ENCODE data around the gene ATG16L1.

ATG16L1 gene

DNA sequence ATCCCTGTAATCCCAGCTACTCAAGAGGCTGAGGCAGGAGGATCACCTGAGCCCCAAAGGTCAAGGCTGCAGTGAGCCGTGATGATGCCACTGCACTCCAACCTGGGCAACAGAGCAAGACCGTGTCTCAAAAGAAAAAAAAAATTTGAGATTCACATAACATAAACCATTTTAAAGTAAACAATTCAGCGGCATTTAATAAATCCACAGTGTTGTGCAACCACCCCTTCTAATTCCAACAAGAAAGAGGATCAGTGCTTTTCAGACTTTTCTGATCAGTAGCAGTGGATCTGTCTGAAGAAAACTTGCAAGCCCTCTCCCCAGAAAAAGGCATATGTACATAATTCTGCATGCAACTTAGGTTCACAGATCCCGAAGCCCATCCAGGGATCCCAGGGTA, 48.9 kb downstream of the ATG16L1 start:
- TF ChIP-seq, protein P1, sequence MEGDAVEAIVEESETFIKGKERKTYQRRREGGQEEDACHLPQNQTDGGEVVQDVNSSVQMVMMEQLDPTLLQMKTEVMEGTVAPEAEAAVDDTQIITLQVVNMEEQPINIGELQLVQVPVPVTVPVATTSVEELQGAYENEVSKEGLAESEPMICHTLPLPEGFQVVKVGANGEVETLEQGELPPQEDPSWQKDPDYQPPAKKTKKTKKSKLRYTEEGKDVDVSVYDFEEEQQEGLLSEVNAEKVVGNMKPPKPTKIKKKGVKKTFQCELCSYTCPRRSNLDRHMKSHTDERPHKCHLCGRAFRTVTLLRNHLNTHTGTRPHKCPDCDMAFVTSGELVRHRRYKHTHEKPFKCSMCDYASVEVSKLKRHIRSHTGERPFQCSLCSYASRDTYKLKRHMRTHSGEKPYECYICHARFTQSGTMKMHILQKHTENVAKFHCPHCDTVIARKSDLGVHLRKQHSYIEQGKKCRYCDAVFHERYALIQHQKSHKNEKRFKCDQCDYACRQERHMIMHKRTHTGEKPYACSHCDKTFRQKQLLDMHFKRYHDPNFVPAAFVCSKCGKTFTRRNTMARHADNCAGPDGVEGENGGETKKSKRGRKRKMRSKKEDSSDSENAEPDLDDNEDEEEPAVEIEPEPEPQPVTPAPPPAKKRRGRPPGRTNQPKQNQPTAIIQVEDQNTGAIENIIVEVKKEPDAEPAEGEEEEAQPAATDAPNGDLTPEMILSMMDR (conservative IDR thresholded peaks at IDR 0.05; ENCODE audit: low read depth, low read length), result no peak
- no peak for DNase-seq (ENCODE audit: low read depth)
- no peak overlapping the region for H3K4me3 ChIP-seq (ENCODE audit: low read depth, low read length)

DNA sequence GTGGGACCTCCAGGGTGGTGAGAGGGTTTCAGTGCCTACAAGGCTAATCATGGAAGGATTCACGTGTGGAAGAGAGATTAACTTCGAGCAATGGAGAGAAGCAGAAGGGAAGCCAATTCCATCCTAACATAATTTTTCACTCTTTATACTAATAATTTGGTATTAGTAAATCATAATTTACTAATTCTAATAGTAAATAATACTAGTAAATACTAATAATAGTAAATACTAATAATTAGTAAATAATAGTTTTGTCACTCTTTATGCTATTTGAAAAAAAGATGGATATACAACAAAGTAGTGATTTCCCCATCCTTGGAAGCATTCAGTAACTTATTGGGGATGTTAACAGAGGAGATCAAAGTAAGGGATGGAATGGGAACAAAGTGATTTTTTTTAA, 49.8 kb downstream of the ATG16L1 start:
- no peak overlapping the region for H3K4me3 ChIP-seq (ENCODE audit: low read depth, low read length)
- DNase-seq (ENCODE audit: low read depth), result no peak
- TF ChIP-seq, protein P1 (conservative IDR thresholded peaks at IDR 0.05; ENCODE audit: low read depth, low read length), result no peak

DNA sequence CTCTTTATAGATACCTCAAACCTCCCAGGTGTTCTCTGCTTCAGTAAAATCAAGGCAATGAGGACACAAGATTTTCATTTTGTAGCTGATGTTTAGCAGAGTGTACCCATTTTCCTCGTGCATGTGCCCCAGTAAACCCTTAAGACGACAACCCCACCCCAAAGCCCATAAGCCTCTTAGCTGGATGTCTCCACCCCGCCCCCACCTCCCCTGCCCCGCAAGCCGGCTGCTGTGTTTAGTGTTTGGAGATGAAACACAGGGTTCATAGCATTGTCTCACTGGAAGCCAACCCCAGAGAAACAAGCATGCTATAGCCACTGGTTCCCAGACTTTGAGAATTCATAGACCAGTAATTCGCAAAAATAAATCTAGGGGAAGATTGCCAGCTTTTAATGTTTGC, 50.3 kb downstream of the ATG16L1 start:
- TF ChIP-seq, protein P1 (conservative IDR thresholded peaks at IDR 0.05; ENCODE audit: low read depth, low read length), result no peak
- H3K4me3 ChIP-seq (ENCODE audit: low read depth, low read length), result no peak overlapping the region

DNA sequence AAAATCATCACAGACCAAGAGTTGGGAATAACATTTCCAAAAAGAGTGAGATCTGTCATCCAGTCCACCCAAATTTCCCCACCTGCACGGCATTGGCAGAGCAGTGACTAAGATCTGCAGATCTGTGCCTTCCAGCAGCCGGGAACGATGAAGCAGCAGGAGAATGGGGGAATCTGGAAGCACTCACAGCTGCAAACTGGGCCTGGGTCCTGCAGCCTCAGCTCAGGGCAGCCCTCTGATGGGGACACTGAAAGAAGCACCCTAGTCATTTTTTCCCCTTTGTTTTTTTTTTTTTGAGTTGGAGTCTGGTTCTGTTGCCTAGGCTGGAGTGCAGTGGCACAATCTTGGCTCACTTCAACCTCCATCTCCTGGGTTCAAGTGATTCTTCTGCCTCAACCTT, 51.8 kb downstream of the ATG16L1 start:
- TF ChIP-seq, protein P1 (conservative IDR thresholded peaks at IDR 0.05; ENCODE audit: low read depth, low read length), result no peak
- H3K4me3 ChIP-seq (ENCODE audit: low read depth, low read length), result no peak overlapping the region
- DNase-seq (ENCODE audit: low read depth), result no peak

More for the DNA sequence above, 50.3 kb downstream of the ATG16L1 start:
- DNase-seq (ENCODE audit: low read depth), result no peak

DNA sequence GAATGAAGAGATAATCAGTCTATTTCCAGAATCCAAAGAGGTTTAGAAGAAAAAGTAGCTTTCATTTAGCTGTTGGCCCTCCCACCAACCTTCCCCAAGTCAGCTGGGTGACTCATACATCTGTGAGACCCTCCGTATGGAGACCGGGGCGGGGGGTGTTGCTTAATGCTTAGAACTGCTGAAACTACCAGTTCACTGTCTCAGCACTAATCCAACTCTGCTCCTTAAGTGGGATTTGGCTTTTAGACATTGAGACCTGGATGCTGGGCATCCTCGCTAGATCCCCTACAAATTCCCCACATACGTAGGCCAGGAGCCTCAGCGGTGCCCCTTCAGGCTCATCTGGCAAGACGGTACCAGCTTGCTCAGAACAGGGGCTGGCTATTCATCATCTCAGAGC, 56.1 kb downstream of the ATG16L1 start, which contains the start of gene SAG:
TSS of gene SAG (plus strand) at position 252 of the 400 bp plus-strand sequence. CDS start 1,374 bp downstream, outside the sequence.
- H3K4me3 ChIP-seq (ENCODE audit: low read depth, low read length), result no peak within 1 kb of the TSS
- no peak for DNase-seq (ENCODE audit: low read depth)
- TF ChIP-seq, protein P1 (conservative IDR thresholded peaks at IDR 0.05; ENCODE audit: low read depth, low read length), result no peak

DNA sequence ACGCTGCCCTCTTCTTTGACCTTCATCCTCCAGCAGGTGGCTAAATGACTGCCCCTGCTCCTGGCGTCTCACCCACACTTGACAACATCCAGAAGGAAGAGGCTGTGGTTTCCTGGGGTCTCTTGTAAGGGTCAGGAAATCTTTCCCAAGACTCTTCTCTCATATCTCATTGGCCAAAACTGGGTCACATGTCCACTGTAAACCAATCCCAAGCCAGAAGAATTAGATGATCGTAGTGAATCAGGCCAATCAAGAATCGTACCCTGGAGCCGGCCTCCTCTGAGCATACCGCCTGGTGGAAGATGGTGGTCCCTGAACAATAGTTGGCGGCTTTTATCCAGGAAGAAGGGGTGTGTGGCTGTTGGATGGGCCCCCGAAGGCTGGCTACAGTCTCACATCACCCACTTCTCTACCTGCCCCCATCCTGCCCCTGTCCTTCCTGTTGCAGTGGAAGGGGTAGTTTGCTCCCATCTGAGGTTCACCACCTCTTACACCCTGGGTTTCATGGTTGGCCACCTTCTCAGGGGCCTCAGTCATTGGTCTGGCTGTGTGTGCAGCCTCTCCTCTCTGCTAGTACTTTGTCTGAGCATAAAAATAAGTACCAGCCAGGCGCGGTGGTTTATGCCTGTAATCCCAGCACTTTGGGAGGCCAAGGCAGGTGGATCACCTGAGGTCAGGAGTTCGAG, 59.9 kb downstream of the ATG16L1 start:
- DNase-seq (ENCODE audit: low read depth), result no peak
- H3K4me3 ChIP-seq (ENCODE audit: low read depth, low read length), result no peak overlapping the region
- TF ChIP-seq, protein P1 (conservative IDR thresholded peaks at IDR 0.05; ENCODE audit: low read depth, low read length), result no peak

DNA sequence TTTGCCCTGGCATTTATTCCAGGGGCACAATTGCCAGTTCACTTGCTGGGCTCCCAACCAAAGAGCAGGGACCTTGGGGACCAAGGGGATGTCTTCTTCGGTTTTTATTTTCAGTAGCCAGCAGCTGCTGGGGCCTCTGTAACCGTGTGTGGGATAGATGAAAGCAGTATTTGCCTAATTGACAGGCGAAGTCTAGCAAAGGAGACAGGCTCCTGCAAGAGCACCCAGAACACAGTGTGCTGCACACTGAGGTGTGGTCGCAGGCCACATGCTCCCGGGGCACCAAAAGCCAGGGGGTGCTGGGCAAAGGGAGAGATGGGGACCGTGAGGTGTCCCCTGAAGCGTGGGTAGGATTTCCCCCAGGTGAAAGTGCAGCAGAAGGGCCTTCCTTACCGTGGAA, 61.4 kb downstream of the ATG16L1 start:
- no peak overlapping the region for H3K4me3 ChIP-seq (ENCODE audit: low read depth, low read length)
- TF ChIP-seq, protein P1 (conservative IDR thresholded peaks at IDR 0.05; ENCODE audit: low read depth, low read length), result no peak
- DNase-seq (ENCODE audit: low read depth), result no peak
